Measurements from ENCODE around the gene TLN1. TPM values are rescaled to one million over a fixed set of nuclear protein-coding genes. Genes with fewer than 3 reads are reported as not detected.

Gene TLN1
- total and polyA plus RNA-seq, 2 of the 8 experiments (the other 6 are each of a cell fraction or from before 2014, with no cell fraction given): 28.1 to 90.1 TPM

DNA sequence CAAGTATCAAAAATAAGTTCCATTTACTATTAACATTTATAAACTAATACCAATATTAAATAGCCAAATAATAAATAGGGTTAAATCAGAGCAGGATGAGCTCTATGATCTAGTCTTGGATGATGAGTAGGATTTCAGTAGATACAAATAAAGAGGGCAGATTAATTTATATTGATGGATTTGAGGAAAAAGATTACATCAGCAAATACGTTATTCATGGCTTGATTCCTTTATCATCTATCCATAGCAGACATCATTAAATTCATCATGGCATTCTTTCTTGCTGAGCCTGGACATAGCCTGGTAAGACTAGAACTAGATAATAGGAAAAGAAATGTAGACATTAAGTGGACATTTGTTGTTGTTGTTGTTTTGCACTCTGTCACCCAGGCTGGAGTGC is 35.5 kb upstream of the TLN1 start:
- CTCF ChIA-PET (ENCODE audit: partially characterized antibody): interaction anchor here (0.6 to 1.4 kb wide), 4 partner anchors 23 to 164 kb away, joined by 3 to 5 read pairs (median 3); no protein-coding TSS in a partner anchor
- Histone ChIP-seq H3K27me3 (replicated peaks in 1 of 4; ENCODE audit: control insufficient read depth in 3 of 4, extremely low read depth in 1 of 4, insufficient read depth in 3 of 4, low read length in 3 of 4) (no peaks in the 10 kb centered on the region), H4K5ac (ENCODE audit: insufficient read length, low read depth, low read length) (no peak overlapping the region), H2BK120ac (replicated peaks; ENCODE audit: low read depth, low read length) (no peak overlapping the region), H3K14ac (ENCODE audit: insufficient read length) (no peak overlapping the region), H3K4me1 (replicated peaks in 1 of 4; ENCODE audit: control insufficient read depth in 3 of 4, insufficient read depth in 4 of 4, low read length in 3 of 4) (no peaks in the 10 kb centered on the region), H3K9me3 (ENCODE audit: insufficient read depth in 2 of 2, low read depth in 1 of 2, low read length in 1 of 2) (no peaks in the 10 kb centered on the region), H3K23me2 (ENCODE audit: low read depth, low read length) (no peaks in the 10 kb centered on the region), H2BK5ac (ENCODE audit: low read depth, low read length) (no peak overlapping the region), H3K36me3 (ENCODE audit: control insufficient read depth in 2 of 4, insufficient read depth in 4 of 4, low read length in 3 of 4) (no peaks in the 10 kb centered on the region), H3K4ac (replicated peaks; ENCODE audit: insufficient read length, low read depth, low read length) (no peak overlapping the region), H4K20me1 (replicated peaks in 1 of 2; ENCODE audit: control insufficient read depth in 1 of 2, insufficient read depth in 2 of 2, low read length in 2 of 2) (no peaks in the 10 kb centered on the region), H2BK15ac (ENCODE audit: low read length) (no peak overlapping the region), H4K91ac (replicated peaks; ENCODE audit: insufficient read length, low read length) (no peak overlapping the region), H3K27ac (ENCODE audit: low read depth, low read length) (no peak overlapping the region), H3K4me2 (ENCODE audit: insufficient read depth in 1 of 2, low read depth in 2 of 2, low read length in 2 of 2) (no peak overlapping the region), H2BK20ac (ENCODE audit: low read length) (no peak overlapping the region), H3K23ac (ENCODE audit: insufficient read length) (no peak overlapping the region), H3K56ac (replicated peaks; ENCODE audit: insufficient read length, low read depth, low read length) (no peak overlapping the region), H3K4me3 (ENCODE audit: extremely low read depth in 1 of 4, insufficient read depth in 2 of 4, low read depth in 3 of 4, low read length in 4 of 4) (no peak overlapping the region), H3K79me2 (ENCODE audit: control insufficient read depth in 1 of 2, insufficient read depth in 2 of 2, low read length in 2 of 2) (no peaks in the 10 kb centered on the region), H3K79me1 (ENCODE audit: low read depth, low read length) (no peaks in the 10 kb centered on the region), H2AK5ac (ENCODE audit: low read depth, low read length) (no peak overlapping the region), H3K18ac (ENCODE audit: extremely low read depth, low read length) (no peak overlapping the region), H2BK12ac (ENCODE audit: low read depth, low read length) (no peak overlapping the region), H4K8ac (ENCODE audit: extremely low read depth, insufficient read depth, low read length) (no peak overlapping the region), H3K9ac (replicated peaks in 1 of 4; ENCODE audit: extremely low read depth in 1 of 4, low read depth in 3 of 4, low read length in 3 of 4) (no peak overlapping the region), H2AFZ (ENCODE audit: low read length) (no peak overlapping the region)
- no peak for FAIRE-seq
- POLR2A ChIA-PET (ENCODE audit: partially characterized antibody): interaction anchor here (1.2 to 1.4 kb wide), 3 partner anchors 15 to 25 kb away, joined by 3 to 5 read pairs (median 4); no protein-coding TSS in a partner anchor
- TF ChIP-seq EP300 (IDR thresholded peaks at IDR 0.05; ENCODE audit: borderline replicate concordance in 1 of 2, low read depth in 2 of 2, low read length in 2 of 2): no peak
- TF ChIP-seq POLR2AphosphoS5 (IDR thresholded peaks at IDR 0.05; ENCODE audit: low read depth, low read length): no peak
- TF ChIP-seq ASH2L (IDR thresholded peaks at IDR 0.05; ENCODE audit: low read length): no peak
- TF ChIP-seq SP2 (IDR thresholded peaks at IDR 0.05; ENCODE audit: low read length): no peak
- no peak for DNase-seq (ENCODE audit: low read depth in 1 of 2, low spot score in 2 of 2)
- 85% methylated on average over 1 of the region's 1 CpG; no CpG with 5 or more reads in 1 of the 2 experiments for WGBS, 2 experiments (ENCODE audit: extremely low coverage in 1 of 2, insufficient coverage in 1 of 2, insufficient read length in 1 of 2, insufficient replicate concordance in 2 of 2, low coverage in 1 of 2, low lambda C conversion rate in 2 of 2, missing lambda C conversion rate in 1 of 2)
